Hematopoietic multipotent progenitor cell treated with erythropoietin and hydrocortisone succinate and interleukin-3 and kit ligand, for 15 days (in vitro differentiated cells): ENCODE results near the gene SULT6B1.
"Not testable (repeated sequence)": the region's sequence is repeated elsewhere in the genome, so short reads cannot be mapped to it uniquely, and the experiment has no call there.

Experiments
- DNase-seq: peaks from one replicate; pipeline ENCODE4 v3.0.0-alpha.2; 2015; ENCODE audit warnings: low spot score

SULT6B1 gene, protein sequence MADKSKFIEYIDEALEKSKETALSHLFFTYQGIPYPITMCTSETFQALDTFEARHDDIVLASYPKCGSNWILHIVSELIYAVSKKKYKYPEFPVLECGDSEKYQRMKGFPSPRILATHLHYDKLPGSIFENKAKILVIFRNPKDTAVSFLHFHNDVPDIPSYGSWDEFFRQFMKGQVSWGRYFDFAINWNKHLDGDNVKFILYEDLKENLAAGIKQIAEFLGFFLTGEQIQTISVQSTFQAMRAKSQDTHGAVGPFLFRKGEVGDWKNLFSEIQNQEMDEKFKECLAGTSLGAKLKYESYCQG

DNA sequence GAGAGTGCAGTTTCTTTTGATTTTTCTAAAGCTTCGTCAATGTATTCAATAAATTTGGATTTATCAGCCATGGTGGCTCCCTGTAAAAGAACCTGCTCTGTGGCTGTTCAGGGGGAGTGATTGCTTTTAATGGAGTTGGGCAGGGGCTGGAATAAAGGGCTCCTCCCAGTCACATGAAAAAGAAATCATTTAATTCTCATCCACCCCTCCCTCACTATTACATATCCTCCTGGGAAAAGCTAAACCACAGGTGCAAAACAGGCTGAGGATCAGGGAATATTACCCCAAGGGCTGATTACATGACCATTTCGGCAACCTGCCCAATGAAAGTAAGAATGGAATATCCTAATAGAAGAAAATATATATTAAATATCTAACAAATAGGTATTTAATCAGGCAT is at the start of gene SULT6B1:
Gene SULT6B1 (minus strand): TSS at position 101 of the 400 bp plus-strand sequence. CDS start 30 bp downstream, at position 71.
- no peak for DNase-seq

DNA sequence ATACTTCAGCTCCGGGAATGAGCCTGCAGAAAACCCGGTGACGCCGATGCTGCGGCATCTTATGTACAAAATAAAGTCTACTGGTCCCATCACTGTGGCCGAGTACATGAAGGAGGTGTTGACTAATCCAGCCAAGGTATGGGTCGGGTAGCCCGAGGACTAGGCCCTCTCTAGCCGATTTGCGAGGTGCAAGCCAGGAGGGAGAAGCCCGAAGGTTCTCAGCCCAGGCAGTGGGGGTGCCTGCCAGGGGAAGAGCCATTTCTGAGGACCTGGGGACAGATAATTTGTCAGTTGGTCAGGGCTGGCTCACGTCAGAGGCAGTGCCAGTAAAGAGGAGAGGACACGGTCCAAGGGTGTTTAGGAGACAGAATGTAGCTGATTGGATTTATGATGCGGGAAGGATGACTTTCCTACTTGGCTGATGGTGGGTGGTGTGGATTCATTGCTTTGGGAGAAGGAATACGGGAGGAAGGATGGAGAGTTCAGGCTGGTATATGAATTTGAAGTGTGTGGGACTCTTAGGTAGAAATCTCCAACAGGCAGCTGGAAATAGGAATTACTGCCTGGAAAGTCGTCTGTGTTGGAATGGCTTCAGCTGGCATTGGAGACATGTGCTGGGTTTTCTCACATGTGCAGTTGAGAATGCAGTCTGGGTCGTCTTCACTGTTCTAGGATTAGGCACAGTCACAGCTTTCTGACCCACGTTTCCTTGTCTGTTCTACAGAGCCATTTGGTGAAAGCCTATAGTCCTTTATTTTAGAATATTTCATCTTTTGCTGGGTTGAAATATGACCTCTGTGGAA is 43.9 kb upstream of the SULT6B1 start:
- DNase-seq, result peak; percentile 6

DNA sequence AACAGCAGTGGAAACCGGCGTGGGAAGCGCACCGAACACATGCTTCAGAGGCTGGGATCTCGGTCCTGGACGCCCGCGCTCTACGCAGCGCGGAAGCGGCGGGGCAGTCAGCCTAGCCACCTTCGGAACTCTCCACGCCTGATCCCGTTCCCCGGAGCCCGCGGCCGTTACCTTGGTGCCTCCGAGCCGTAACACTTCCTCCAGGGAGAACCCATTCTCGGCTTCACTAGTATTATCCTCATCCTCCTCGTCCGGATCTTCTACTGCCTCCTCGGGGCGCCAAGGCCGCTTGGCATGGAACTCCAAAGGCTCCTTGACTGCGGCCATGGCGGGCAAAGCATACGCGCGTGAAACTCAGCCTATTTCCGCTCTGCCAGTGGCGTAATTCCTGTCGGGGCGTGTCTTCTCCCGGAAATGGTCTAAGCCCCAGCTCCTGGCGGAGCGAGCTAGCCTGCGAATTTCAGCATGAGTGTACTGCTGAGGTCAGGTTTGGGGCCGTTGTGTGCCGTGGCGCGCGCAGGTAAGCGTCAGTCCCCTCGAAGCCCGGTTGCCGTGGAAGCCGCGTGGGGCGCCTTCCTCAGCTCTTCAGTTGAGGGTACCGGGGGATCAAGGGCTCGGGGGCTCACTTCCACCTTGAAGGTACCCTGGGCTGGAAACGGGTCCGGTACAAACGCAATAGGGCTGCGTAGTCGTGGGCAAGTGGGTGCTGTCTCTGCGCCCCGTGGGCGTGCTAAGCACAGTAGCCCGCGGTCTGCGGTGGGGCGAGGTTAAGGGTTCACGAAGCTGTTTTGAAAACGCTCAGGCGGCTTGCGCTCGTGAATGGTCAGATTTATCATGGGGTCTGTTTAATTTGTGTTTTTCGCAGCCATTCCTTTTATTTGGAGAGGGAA is 43.0 kb upstream of the SULT6B1 start, which contains the start of the genes CEBPZ and NDUFAF7:
Gene CEBPZ (minus strand): TSS at position 356 of the 890 bp plus-strand sequence. CDS start 29 bp downstream, at position 327.
Gene NDUFAF7 (plus strand): TSS at position 418 of the 890 bp plus-strand sequence. CDS start 48 bp downstream, at position 466.
- peak; percentile 84 for DNase-seq

DNA sequence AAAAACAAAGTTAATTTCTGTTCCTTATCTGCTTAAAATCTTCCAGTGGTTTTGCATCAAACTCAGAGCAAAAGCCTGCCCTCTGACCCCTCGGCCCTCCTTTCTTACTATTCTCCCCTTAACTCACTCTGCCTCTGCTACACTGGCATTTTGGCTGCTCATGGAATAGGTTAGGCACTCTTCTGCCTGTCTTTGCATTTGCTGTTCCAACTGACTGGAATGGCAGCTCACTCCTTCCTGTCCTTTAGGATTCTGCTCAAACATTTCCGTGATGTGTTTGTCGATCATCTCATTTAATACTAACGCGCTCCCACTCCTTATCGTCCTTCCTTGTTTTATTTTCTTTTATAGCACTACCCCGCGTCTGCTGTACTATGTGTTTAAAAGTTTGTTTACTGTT is 42.1 kb upstream of the SULT6B1 start:
- no peak for DNase-seq

- no peak for DNase-seq
Measured at GRCh38 chr2:37228788-37229187, 40.3 kb upstream of the SULT6B1 start.

DNA sequence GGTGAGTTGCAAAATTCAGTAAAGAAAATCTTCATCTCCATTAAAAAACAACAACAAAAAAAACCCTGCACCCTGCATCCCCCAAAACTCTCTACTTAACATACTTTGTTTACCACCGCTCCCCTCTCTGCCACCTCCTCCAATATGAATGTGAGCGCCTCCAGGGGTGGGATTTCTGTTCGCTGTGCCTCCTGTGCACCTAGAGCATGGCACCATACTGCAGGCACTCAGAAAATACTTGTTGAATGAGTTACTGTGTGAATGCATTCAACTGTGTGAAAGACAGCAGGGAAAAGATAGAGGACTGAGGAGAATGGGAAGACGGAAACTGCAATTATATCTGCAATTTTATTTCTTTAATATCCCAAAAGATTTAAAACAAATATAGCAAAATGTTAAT is 38.4 kb upstream of the SULT6B1 start:
- DNase-seq, result no peak

DNA sequence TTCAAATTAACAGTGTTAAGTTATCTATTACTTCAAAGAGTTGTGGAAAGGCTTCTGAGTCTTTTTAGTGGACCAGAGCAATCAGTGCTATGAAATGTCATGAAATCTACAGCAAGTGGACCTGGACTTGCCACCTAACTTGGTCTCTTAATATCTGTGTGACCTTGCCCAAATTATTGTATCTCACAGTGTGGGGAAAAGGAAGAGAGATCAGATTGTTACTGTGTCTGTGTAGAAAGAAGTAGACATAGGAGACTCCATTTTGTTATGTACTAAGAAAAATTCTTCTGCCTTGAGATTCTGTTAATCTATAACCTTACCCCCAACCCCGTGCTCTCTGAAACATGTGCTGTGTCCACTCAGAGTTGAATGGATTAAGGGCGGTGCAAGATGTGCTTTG is 36.7 kb upstream of the SULT6B1 start:
- not testable (repeated sequence) for DNase-seq

DNA sequence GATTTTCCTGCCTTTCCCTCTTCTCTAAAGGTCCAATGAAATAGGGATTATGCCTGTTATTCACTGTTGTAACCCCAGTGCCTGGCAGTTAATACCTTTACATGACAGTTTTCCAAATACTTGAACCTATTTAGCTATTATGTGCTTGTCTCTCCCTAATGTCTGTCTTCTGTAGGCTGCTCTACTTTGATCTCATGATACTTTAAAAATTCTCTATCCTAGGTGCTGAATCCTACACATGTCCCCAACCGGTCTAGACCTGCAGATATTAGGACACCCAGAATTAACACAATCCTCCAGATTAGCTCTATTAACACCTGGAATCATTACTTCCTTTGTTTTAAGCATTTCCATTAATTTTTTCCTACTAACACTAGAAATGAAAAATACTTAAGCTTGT is 35.6 kb upstream of the SULT6B1 start:
- DNase-seq, result no peak

DNA sequence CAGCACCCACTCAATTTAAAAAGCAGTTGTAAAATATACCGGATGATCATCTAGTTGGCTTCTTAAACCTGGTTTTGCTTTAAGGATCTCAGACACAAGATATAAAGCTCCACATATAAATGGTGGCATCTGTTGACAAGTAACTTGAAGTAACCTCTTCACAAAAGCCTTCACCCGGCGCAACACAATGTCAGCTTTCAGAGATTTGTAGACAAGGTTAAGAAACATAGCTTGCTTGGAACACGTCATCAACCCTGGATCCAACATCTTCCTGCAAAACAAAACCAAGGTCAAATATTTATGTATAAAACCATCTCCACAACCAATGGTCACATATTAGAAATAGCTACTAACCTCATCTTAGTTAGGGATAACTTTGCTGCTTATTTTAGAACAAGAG is 34.7 kb upstream of the SULT6B1 start:
- no peak for DNase-seq

DNA sequence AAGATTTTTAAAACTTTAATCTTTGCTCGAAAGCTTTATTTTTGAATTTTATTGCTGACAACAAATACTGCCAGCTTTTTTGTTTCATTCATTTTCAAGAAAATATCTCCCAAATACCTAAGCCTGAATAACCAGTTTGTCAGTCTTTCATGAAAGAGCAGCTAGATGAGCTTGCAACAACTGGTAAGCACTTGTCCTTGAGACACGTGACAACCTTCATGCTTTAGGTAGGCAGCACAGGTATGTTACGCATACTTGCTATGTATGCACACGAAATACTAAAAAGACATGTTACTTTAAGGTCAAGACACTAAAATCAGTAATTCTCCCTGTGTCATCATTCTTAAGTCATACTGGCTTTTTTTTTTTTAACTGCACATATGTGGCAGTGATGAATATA is 30.6 kb upstream of the SULT6B1 start:
- DNase-seq, result no peak

- no peak for DNase-seq
Measured at GRCh38 chr2:37215250-37215649, 26.8 kb upstream of the SULT6B1 start.

GRCh38 chr2:37211939-37212338 is 23.5 kb upstream of the SULT6B1 start:
- DNase-seq, result no peak

DNA sequence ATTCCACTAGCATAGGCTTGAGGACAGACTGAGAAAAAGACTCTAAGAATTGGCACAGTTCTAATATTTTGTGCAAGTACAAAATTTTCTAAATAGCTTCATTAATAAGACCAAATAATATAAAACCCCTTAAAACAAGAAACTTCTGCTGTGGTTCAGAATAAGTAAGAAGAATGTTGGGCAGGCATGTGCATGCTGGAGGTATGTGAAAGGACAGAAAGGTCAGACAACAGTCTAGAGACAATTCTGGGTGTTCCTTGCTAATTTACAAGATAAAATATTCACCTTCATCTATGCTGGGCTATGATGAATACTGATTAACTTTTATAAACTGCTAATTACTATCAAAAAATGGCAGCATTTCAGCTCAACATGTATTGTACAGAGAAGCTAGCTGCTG is 22.7 kb upstream of the SULT6B1 start:
- no peak for DNase-seq

DNA sequence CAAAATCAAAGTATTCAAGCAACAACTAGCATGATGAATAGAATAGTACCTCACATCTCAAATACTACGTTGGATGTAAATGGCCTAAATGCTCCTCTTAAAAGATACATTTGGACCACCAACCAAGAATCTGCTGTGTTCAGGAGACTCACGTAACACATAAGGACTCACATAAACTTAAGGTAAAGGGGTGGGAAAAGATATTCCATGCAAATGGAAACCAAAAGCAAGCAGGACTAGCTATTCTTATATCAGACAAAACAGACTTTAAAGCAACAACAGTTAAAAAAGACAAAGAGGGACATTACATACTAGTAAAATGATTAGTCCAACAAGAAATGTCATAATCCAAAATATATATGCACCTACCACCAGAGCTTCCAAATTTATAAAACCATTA is 18.3 kb upstream of the SULT6B1 start:
- not testable (repeated sequence) for DNase-seq

- DNase-seq, result no peak
Measured at GRCh38 chr2:37205689-37206341, 17.3 kb upstream of the SULT6B1 start.

- DNase-seq, result not testable (repeated sequence)
Measured at GRCh38 chr2:37205071-37205661, 16.7 kb upstream of the SULT6B1 start.

DNA sequence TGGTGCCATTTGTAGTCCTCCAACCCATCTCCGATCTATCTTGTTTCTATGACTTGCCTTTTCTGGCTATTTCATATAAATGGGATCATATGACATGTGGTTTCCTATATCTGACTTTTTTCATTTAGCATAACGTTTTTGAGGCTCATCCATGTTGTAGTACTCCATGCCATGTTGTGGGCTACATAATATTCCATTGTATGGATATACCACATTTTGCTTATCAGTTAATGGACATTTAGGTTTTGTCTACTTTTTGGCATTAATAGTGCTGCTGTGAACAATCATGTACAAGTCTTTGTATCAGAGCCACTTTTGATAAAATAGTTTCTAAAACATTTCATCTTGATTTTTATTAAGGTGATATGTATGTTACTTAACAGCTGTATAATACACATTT is 15.2 kb upstream of the SULT6B1 start:
- DNase-seq, result no peak

GRCh38 chr2:37201766-37202165 is 13.3 kb upstream of the SULT6B1 start:
- no peak for DNase-seq

DNA sequence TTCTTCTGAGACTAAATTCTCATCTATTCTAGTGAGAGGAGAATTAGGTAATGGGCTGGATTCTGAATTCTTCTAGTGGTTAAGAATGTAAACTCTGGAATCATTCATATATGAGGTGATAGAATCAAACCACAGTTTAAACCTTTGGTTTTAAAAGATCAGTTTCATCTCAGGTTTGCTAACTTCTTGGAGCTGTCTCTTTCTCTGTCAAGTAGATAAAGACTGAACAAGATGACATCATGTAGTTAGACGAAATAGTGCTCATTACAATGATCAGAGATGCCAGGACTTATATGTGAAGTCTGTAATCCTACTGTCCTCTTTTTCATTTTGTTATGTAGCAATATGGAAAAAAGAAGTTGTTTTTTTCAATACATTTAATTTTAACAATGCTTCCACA is 12.7 kb upstream of the SULT6B1 start:
- no peak for DNase-seq

DNA sequence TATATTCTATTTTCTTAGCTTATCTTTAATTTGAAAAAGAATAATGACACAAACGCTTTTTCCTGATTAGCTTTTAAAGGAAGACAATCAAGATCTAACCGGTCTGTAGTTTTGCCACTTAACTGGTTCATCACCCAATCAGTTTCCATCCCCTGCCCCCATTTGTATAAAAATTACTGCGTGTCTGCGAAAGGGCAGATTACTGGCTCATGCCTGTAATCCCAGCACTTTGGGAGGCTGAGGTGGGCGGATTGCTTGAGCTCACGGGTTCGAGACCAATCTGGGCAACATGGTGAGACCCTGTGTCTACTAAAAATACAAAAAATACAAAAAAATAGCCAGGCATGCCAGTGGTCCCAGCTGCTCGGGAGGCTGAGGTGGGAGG is 10.2 kb upstream of the SULT6B1 start:
- no peak for DNase-seq
